ENCODE data around the gene DYNC1I1.

GRCh38 chr7:95922191-95922590 lies 149.8 kb downstream of the DYNC1I1 start:
- TF ChIP-seq POLR2AphosphoS5 (IDR thresholded peaks at IDR 0.05; ENCODE audit: low read depth, low read length) (no peak), CTCF (IDR thresholded peaks at IDR 0.05) (no peak), RFX5 (IDR thresholded peaks at IDR 0.05; ENCODE audit: low read length) (no peak), EP300 (IDR thresholded peaks at IDR 0.05; ENCODE audit: borderline replicate concordance in 1 of 2, low read depth in 1 of 2, low read length in 1 of 2) (no peak), EZH2phosphoT487 (IDR thresholded peaks at IDR 0.05; ENCODE audit: borderline replicate concordance, low read depth) (no peak), TAF1 (IDR thresholded peaks at IDR 0.05; ENCODE audit: borderline replicate concordance, low read depth, low read length) (no peak), SMC3 (IDR thresholded peaks at IDR 0.05; ENCODE audit: low read depth, low read length) (no peak), MXI1 (IDR thresholded peaks at IDR 0.05; ENCODE audit: low read depth, low read length) (no peak), RAD21 (IDR thresholded peaks at IDR 0.05; ENCODE audit: low read length) (no peak), YY1 (IDR thresholded peaks at IDR 0.05; ENCODE audit: low read depth) (no peak), GABPA (IDR thresholded peaks at IDR 0.05; ENCODE audit: low read depth) (no peak), RCOR1 (IDR thresholded peaks at IDR 0.05; ENCODE audit: low read length) (no peak)
- TF ChIP-seq, protein P1, sequence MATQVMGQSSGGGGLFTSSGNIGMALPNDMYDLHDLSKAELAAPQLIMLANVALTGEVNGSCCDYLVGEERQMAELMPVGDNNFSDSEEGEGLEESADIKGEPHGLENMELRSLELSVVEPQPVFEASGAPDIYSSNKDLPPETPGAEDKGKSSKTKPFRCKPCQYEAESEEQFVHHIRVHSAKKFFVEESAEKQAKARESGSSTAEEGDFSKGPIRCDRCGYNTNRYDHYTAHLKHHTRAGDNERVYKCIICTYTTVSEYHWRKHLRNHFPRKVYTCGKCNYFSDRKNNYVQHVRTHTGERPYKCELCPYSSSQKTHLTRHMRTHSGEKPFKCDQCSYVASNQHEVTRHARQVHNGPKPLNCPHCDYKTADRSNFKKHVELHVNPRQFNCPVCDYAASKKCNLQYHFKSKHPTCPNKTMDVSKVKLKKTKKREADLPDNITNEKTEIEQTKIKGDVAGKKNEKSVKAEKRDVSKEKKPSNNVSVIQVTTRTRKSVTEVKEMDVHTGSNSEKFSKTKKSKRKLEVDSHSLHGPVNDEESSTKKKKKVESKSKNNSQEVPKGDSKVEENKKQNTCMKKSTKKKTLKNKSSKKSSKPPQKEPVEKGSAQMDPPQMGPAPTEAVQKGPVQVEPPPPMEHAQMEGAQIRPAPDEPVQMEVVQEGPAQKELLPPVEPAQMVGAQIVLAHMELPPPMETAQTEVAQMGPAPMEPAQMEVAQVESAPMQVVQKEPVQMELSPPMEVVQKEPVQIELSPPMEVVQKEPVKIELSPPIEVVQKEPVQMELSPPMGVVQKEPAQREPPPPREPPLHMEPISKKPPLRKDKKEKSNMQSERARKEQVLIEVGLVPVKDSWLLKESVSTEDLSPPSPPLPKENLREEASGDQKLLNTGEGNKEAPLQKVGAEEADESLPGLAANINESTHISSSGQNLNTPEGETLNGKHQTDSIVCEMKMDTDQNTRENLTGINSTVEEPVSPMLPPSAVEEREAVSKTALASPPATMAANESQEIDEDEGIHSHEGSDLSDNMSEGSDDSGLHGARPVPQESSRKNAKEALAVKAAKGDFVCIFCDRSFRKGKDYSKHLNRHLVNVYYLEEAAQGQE (IDR thresholded peaks at IDR 0.05; ENCODE audit: low read depth, low read length): no peak
